OCI-LY1 (cell line): ENCODE results near the gene DAND5.

Source experiments
- CTCF ChIP-seq: fragments of 200-600 bp; sonication (generic), shearing (Covaris generic); IDR thresholded peaks from 2 replicates; pipeline ENCODE4 v1.5.1; 2017; ENCODE audit warnings: mild to moderate bottlenecking, antibody characterized with exemption, low read length, moderate library complexity, mixed read lengths
- EZH2 ChIP-seq: fragments of 200-600 bp; sonication (generic), shearing (Covaris generic); IDR thresholded peaks from 2 replicates; pipeline ENCODE4 v1.8.0; 2017; ENCODE audit warnings: borderline replicate concordance, mixed run types, mild to moderate bottlenecking, antibody characterized with exemption, low read length, moderate library complexity, mixed read lengths

GRCh38 chr19:12953799-12954611, 15.4 kb upstream of the DAND5 start:
- TF ChIP-seq CTCF (no peak), EZH2 (no peak)
